Nephron progenitor cell (in vitro differentiated cells): Measurements from ENCODE around the gene RECQL5.

Source experiments
- DNase-seq: peaks from one replicate; pipeline ENCODE4 v3.0.0; 2021
- H3K27ac Mint-ChIP-seq: 2 replicates; pipeline ENCODE4 v1.8.0; 2021; ENCODE audit warnings: mild to moderate bottlenecking, moderate library complexity, mixed read lengths
- H3K27me3 Mint-ChIP-seq: 2 replicates; pipeline ENCODE4 v1.8.0; 2021; ENCODE audit warnings: mild to moderate bottlenecking, low read depth, mixed read lengths; ENCODE audit not compliant: poor library complexity
- H3K36me3 Mint-ChIP-seq: 2 replicates; pipeline ENCODE4 v1.8.0; 2021; ENCODE audit warnings: low read depth, mixed read lengths
- H3K4me1 Mint-ChIP-seq: 2 replicates; pipeline ENCODE4 v1.8.0; 2021; ENCODE audit warnings: mixed read lengths
- H3K4me3 Mint-ChIP-seq: 2 replicates; pipeline ENCODE4 v1.8.0; 2021; ENCODE audit warnings: mild to moderate bottlenecking, moderate library complexity, mixed read lengths
- H3K9me3 Mint-ChIP-seq: 2 replicates; pipeline ENCODE4 v1.8.0; 2021; ENCODE audit warnings: mild to moderate bottlenecking, moderate library complexity, mixed read lengths
- CTCF ChIP-seq: fragments of 200-600 bp; sonication (generic); IDR thresholded peaks from 2 replicates; pipeline ENCODE4 v1.5.0; 2021; ENCODE audit warnings: antibody characterized with exemption

RECQL5 gene

GRCh38 chr17:75652341-75652740 lies 14.6 kb downstream of the RECQL5 start:
- peaks cover 4% of the 10 kb centered on the region for H3K4me1 Mint-ChIP-seq

GRCh38 chr17:75650874-75651273 lies 16.1 kb downstream of the RECQL5 start:
- H3K27ac Mint-ChIP-seq, result no peak overlapping the region
- no peaks in the 10 kb centered on the region for H3K27me3 Mint-ChIP-seq

More at GRCh38 chr17:75652341-75652740, 14.6 kb downstream of the RECQL5 start:
- peak overlapping the region; percentile 42 for H3K27ac Mint-ChIP-seq
- no peak overlapping the region for H3K4me3 Mint-ChIP-seq
- H3K27me3 Mint-ChIP-seq, result no peaks in the 10 kb centered on the region
- H3K36me3 Mint-ChIP-seq, result peaks cover 34% of the 10 kb centered on the region
- TF ChIP-seq CTCF, result no peak
- no peaks in the 10 kb centered on the region for H3K9me3 Mint-ChIP-seq
- DNase-seq, result no peak

GRCh38 chr17:75649687-75650086 lies 17.3 kb downstream of the RECQL5 start:
- no peak for TF ChIP-seq CTCF
- H3K9me3 Mint-ChIP-seq, result no peaks in the 10 kb centered on the region
- no peaks in the 10 kb centered on the region for H3K27me3 Mint-ChIP-seq
- H3K4me3 Mint-ChIP-seq, result no peak overlapping the region
- no peak for DNase-seq
- H3K4me1 Mint-ChIP-seq, result peaks cover 4% of the 10 kb centered on the region
- no peak overlapping the region for H3K27ac Mint-ChIP-seq
- H3K36me3 Mint-ChIP-seq, result peaks cover 23% of the 10 kb centered on the region

More at GRCh38 chr17:75650874-75651273, 16.1 kb downstream of the RECQL5 start:
- Mint-ChIP-seq H3K4me3 (no peak overlapping the region), H3K36me3 (peaks cover 23% of the 10 kb centered on the region), H3K9me3 (no peaks in the 10 kb centered on the region), H3K4me1 (peaks cover 4% of the 10 kb centered on the region)
- no peak for DNase-seq
- no peak for TF ChIP-seq CTCF

GRCh38 chr17:75647921-75648320 lies 19.0 kb downstream of the RECQL5 start:
- Mint-ChIP-seq H3K27me3 (no peaks in the 10 kb centered on the region), H3K4me1 (peaks cover 3% of the 10 kb centered on the region), H3K4me3 (no peak overlapping the region), H3K9me3 (no peaks in the 10 kb centered on the region), H3K36me3 (peaks cover 19% of the 10 kb centered on the region), H3K27ac (no peak overlapping the region)
- no peak for TF ChIP-seq CTCF
- DNase-seq, result no peak

GRCh38 chr17:75647061-75647460 lies 19.9 kb downstream of the RECQL5 start:
- DNase-seq, result no peak

More at GRCh38 chr17:75647061-75647460, 19.9 kb downstream of the RECQL5 start:
- Mint-ChIP-seq H3K4me3 (no peak overlapping the region), H3K4me1 (no peaks in the 10 kb centered on the region), H3K9me3 (no peaks in the 10 kb centered on the region), H3K27ac (no peak overlapping the region), H3K36me3 (peaks cover 19% of the 10 kb centered on the region), H3K27me3 (no peaks in the 10 kb centered on the region)
- no peak for TF ChIP-seq CTCF
